ENCODE results near the gene NCAM1.

Gene NCAM1

DNA sequence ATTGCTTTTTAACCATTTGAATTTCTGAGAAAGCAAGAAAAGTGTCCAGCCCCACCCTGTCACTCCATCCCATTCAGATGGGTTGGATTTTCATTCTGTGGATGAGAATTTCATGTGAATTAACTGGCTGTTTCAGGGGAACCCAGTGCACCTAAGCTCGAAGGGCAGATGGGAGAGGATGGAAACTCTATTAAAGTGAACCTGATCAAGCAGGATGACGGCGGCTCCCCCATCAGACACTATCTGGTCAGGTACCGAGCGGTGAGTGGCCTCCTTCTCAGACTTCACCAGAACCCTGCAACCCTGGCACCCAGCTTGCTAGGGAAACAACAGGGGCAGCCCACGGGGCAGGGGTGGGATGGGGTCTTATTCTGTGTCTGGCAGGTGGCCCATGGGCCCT, 294.5 kb downstream of the NCAM1 start:
- Histone ChIP-seq H4K5ac (ENCODE audit: low read length) (no peak overlapping the region), H3K4ac (ENCODE audit: low read depth, low read length) (no peak overlapping the region), H2BK5ac (ENCODE audit: low read length) (no peak overlapping the region), H3K79me2 (ENCODE audit: control insufficient read depth, insufficient read depth, low read length) (no peaks in the 10 kb centered on the region), H3K4me3 (ENCODE audit: low read length) (no peak overlapping the region), H3K9ac (ENCODE audit: low read length) (no peak overlapping the region), H4K8ac (ENCODE audit: low read depth, low read length) (no peak overlapping the region), H2BK15ac (replicated peaks; ENCODE audit: low read depth) (no peak overlapping the region), H3K4me2 (ENCODE audit: low read length) (no peak overlapping the region), H2BK120ac (ENCODE audit: low read depth, low read length) (no peak overlapping the region), H3K79me1 (ENCODE audit: low read length) (no peaks in the 10 kb centered on the region), H3K27me3 (ENCODE audit: insufficient read depth, low read length, poor library complexity) (no peaks in the 10 kb centered on the region), H3K27ac (ENCODE audit: low read depth, low read length) (no peak overlapping the region), H2AK5ac (ENCODE audit: low read length) (no peak overlapping the region), H3K23ac (ENCODE audit: low read length) (no peak overlapping the region), H3K36me3 (ENCODE audit: control insufficient read depth, insufficient read depth, low read length) (no peaks in the 10 kb centered on the region), H3K56ac (ENCODE audit: low read length) (no peak overlapping the region), H3K18ac (ENCODE audit: low read length) (no peak overlapping the region), H3K4me1 (ENCODE audit: control insufficient read depth, low read depth, low read length) (no peaks in the 10 kb centered on the region)
- DNase-seq: no peak
- WGBS (ENCODE audit: extremely low coverage, insufficient coverage, low lambda C conversion rate): no CpG with 5 or more reads among the region's 6 CpGs

DNA sequence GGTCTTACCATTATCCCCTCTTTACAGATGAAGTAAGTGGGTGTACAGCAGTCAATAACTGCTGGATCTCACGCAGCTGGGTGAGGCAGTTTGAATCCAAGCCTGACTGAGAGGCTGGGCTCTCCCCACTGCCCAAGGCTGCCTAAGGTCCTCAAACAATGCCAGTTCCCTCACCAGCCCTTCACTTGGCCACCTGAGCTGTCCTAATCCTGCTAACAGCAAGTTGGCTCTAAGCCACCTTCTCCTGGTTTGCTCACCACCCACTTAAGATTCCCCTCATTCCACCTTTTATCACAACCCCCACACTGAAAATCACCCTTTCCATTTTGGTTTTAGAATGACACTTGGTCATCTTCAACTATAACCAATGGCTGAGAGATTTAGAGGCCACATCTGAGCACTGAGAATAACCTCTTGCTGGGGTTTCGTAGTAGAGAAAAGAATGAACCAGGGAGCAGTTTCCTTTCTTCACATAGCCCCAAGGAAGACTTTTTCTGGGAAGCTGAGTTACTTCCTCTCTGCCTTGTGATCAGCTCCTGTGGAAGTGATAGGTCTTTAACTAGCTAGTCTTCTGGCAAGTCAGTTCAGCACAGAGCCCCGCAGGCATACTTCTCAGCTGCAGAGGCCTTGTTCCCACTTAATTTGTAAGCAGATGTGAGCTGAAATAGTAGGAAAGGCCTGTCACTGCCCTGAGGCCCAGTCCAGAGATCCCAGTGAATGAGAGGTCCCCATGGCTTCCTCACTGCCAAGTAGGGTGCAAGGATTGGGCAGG, 295.4 kb downstream of the NCAM1 start:
- WGBS (ENCODE audit: extremely low coverage, insufficient coverage, low lambda C conversion rate): no CpG with 5 or more reads among the region's 3 CpGs
- no peak overlapping the region for H3K9ac ChIP-seq (ENCODE audit: low read length)
- H3K4me3 ChIP-seq (ENCODE audit: low read length): no peak overlapping the region
- no peak overlapping the region for H3K23ac ChIP-seq (ENCODE audit: low read length)
- no peaks in the 10 kb centered on the region for H3K79me1 ChIP-seq (ENCODE audit: low read length)
- no peak overlapping the region for H4K5ac ChIP-seq (ENCODE audit: low read length)
- H3K36me3 ChIP-seq (ENCODE audit: control insufficient read depth, insufficient read depth, low read length): no peaks in the 10 kb centered on the region
- no peak overlapping the region for H3K18ac ChIP-seq (ENCODE audit: low read length)
- H2BK120ac ChIP-seq (ENCODE audit: low read depth, low read length): no peak overlapping the region
- H3K27me3 ChIP-seq (ENCODE audit: insufficient read depth, low read length, poor library complexity): no peaks in the 10 kb centered on the region
- H3K4ac ChIP-seq (ENCODE audit: low read depth, low read length): no peak overlapping the region
- H2BK15ac ChIP-seq (replicated peaks; ENCODE audit: low read depth): no peak overlapping the region
- H2AK5ac ChIP-seq (ENCODE audit: low read length): no peak overlapping the region
- no peak overlapping the region for H4K8ac ChIP-seq (ENCODE audit: low read depth, low read length)
- H3K4me2 ChIP-seq (ENCODE audit: low read length): no peak overlapping the region
- H3K4me1 ChIP-seq (ENCODE audit: control insufficient read depth, low read depth, low read length): no peaks in the 10 kb centered on the region
- H3K56ac ChIP-seq (ENCODE audit: low read length): no peak overlapping the region
- no peak overlapping the region for H3K27ac ChIP-seq (ENCODE audit: low read depth, low read length)
- peak; percentile 14 for DNase-seq
- no peak overlapping the region for H2BK5ac ChIP-seq (ENCODE audit: low read length)
- no peaks in the 10 kb centered on the region for H3K79me2 ChIP-seq (ENCODE audit: control insufficient read depth, insufficient read depth, low read length)

GRCh38 chr11:113260096-113260425, 298.8 kb downstream of the NCAM1 start:
- no CpG with 5 or more reads among the region's 9 CpGs for WGBS (ENCODE audit: extremely low coverage, insufficient coverage, low lambda C conversion rate)
- Histone ChIP-seq H3K27ac (ENCODE audit: low read depth, low read length) (no peak overlapping the region), H4K8ac (ENCODE audit: low read depth, low read length) (no peak overlapping the region), H3K36me3 (ENCODE audit: control insufficient read depth, insufficient read depth, low read length) (no peaks in the 10 kb centered on the region), H2BK5ac (ENCODE audit: low read length) (no peak overlapping the region), H3K79me2 (ENCODE audit: control insufficient read depth, insufficient read depth, low read length) (no peaks in the 10 kb centered on the region), H2BK120ac (ENCODE audit: low read depth, low read length) (no peak overlapping the region), H3K18ac (ENCODE audit: low read length) (no peak overlapping the region), H3K4ac (ENCODE audit: low read depth, low read length) (no peak overlapping the region), H3K4me1 (ENCODE audit: control insufficient read depth, low read depth, low read length) (no peaks in the 10 kb centered on the region), H3K23ac (ENCODE audit: low read length) (no peak overlapping the region), H2BK15ac (replicated peaks; ENCODE audit: low read depth) (no peak overlapping the region), H4K5ac (ENCODE audit: low read length) (no peak overlapping the region), H2AK5ac (ENCODE audit: low read length) (no peak overlapping the region), H3K9ac (ENCODE audit: low read length) (no peak overlapping the region), H3K79me1 (ENCODE audit: low read length) (no peaks in the 10 kb centered on the region), H3K4me2 (ENCODE audit: low read length) (no peak overlapping the region), H3K4me3 (ENCODE audit: low read length) (no peak overlapping the region), H3K27me3 (ENCODE audit: insufficient read depth, low read length, poor library complexity) (no peaks in the 10 kb centered on the region), H3K56ac (ENCODE audit: low read length) (no peak overlapping the region)
- DNase-seq: no peak

GRCh38 chr11:113260541-113260940, 299.3 kb downstream of the NCAM1 start:
- no peak overlapping the region for H3K9ac ChIP-seq (ENCODE audit: low read length)
- H3K4me1 ChIP-seq (ENCODE audit: control insufficient read depth, low read depth, low read length): no peaks in the 10 kb centered on the region
- H3K18ac ChIP-seq (ENCODE audit: low read length): no peak overlapping the region
- no peak overlapping the region for H2BK15ac ChIP-seq (replicated peaks; ENCODE audit: low read depth)
- no peak overlapping the region for H3K4me2 ChIP-seq (ENCODE audit: low read length)
- H2BK120ac ChIP-seq (ENCODE audit: low read depth, low read length): no peak overlapping the region
- no peak overlapping the region for H3K56ac ChIP-seq (ENCODE audit: low read length)
- no peaks in the 10 kb centered on the region for H3K27me3 ChIP-seq (ENCODE audit: insufficient read depth, low read length, poor library complexity)
- no peak overlapping the region for H2BK5ac ChIP-seq (ENCODE audit: low read length)
- no peak overlapping the region for H3K23ac ChIP-seq (ENCODE audit: low read length)
- no peak overlapping the region for H4K5ac ChIP-seq (ENCODE audit: low read length)
- H3K36me3 ChIP-seq (ENCODE audit: control insufficient read depth, insufficient read depth, low read length): no peaks in the 10 kb centered on the region
- H3K4ac ChIP-seq (ENCODE audit: low read depth, low read length): no peak overlapping the region
- no CpG with 5 or more reads among the region's 1 CpG for WGBS (ENCODE audit: extremely low coverage, insufficient coverage, low lambda C conversion rate)
- DNase-seq: no peak
- no peaks in the 10 kb centered on the region for H3K79me1 ChIP-seq (ENCODE audit: low read length)
- no peaks in the 10 kb centered on the region for H3K79me2 ChIP-seq (ENCODE audit: control insufficient read depth, insufficient read depth, low read length)
- H4K8ac ChIP-seq (ENCODE audit: low read depth, low read length): no peak overlapping the region
- no peak overlapping the region for H2AK5ac ChIP-seq (ENCODE audit: low read length)
- no peak overlapping the region for H3K4me3 ChIP-seq (ENCODE audit: low read length)
- no peak overlapping the region for H3K27ac ChIP-seq (ENCODE audit: low read depth, low read length)

GRCh38 chr11:113261709-113262475, 300.7 kb downstream of the NCAM1 start:
- no peaks in the 10 kb centered on the region for H3K79me1 ChIP-seq (ENCODE audit: low read length)
- H3K27ac ChIP-seq (ENCODE audit: low read depth, low read length): no peak overlapping the region
- H2BK15ac ChIP-seq (replicated peaks; ENCODE audit: low read depth): no peak overlapping the region
- H3K79me2 ChIP-seq (ENCODE audit: control insufficient read depth, insufficient read depth, low read length): no peaks in the 10 kb centered on the region
- peak; percentile 11 for DNase-seq
- no peak overlapping the region for H3K9ac ChIP-seq (ENCODE audit: low read length)
- H3K4me2 ChIP-seq (ENCODE audit: low read length): no peak overlapping the region
- no CpG with 5 or more reads among the region's 10 CpGs for WGBS (ENCODE audit: extremely low coverage, insufficient coverage, low lambda C conversion rate)
- no peaks in the 10 kb centered on the region for H3K36me3 ChIP-seq (ENCODE audit: control insufficient read depth, insufficient read depth, low read length)
- H3K18ac ChIP-seq (ENCODE audit: low read length): no peak overlapping the region
- no peak overlapping the region for H3K4me3 ChIP-seq (ENCODE audit: low read length)
- H2BK5ac ChIP-seq (ENCODE audit: low read length): no peak overlapping the region
- no peak overlapping the region for H4K5ac ChIP-seq (ENCODE audit: low read length)
- H2BK120ac ChIP-seq (ENCODE audit: low read depth, low read length): no peak overlapping the region
- H3K56ac ChIP-seq (ENCODE audit: low read length): no peak overlapping the region
- H3K4ac ChIP-seq (ENCODE audit: low read depth, low read length): no peak overlapping the region
- no peak overlapping the region for H2AK5ac ChIP-seq (ENCODE audit: low read length)
- no peaks in the 10 kb centered on the region for H3K4me1 ChIP-seq (ENCODE audit: control insufficient read depth, low read depth, low read length)
- H3K27me3 ChIP-seq (ENCODE audit: insufficient read depth, low read length, poor library complexity): no peaks in the 10 kb centered on the region
- H4K8ac ChIP-seq (ENCODE audit: low read depth, low read length): no peak overlapping the region
- H3K23ac ChIP-seq (ENCODE audit: low read length): no peak overlapping the region

Data from mesendoderm (in vitro differentiated cells).